Brain microvascular endothelial cell (primary cell): ENCODE measurements around the gene TBC1D10A.

Experiments used
- DNase-seq: peaks from one replicate; pipeline ENCODE4 v3.0.0-alpha.2; 2020
- H3K27ac ChIP-seq: fragments of 250-450 bp; sonication (Bioruptor Pico); 2 replicates; pipeline ENCODE4 v1.5.1; 2020; ENCODE audit warnings: mild to moderate bottlenecking, moderate library complexity
- H3K27me3 ChIP-seq: fragments of 250-450 bp; sonication (Bioruptor Pico); replicated peaks from 2 replicates; pipeline ENCODE4 v1.5.1; 2020; ENCODE audit warnings: mild to moderate bottlenecking
- H3K36me3 ChIP-seq: fragments of 250-450 bp; sonication (Bioruptor Pico); replicated peaks from 2 replicates; pipeline ENCODE4 v1.5.1; 2020; ENCODE audit warnings: mild to moderate bottlenecking
- H3K4me3 ChIP-seq: 2 replicates; pipeline ENCODE4 v1.5.1; 2011; ENCODE audit warnings: low read depth, mild to moderate bottlenecking, control low read depth, low read length, moderate library complexity
- CTCF ChIP-seq: IDR thresholded peaks from 2 replicates; pipeline ENCODE4 v1.5.1; 2011; ENCODE audit warnings: low read depth, mild to moderate bottlenecking, moderate library complexity, low read length, control low read depth, inconsistent platforms; ENCODE audit errors: missing control alignments
- in situ Hi-C: cut with HindIII; loops from 2 replicates; pipeline ENCODE4 v1.10.0; 2017; ENCODE audit warnings: low sequenced_read_pairs, low pct_ligation_motif_present

Gene TBC1D10A

GRCh38 chr22:30262112-30262511 lies 64.6 kb downstream of the TBC1D10A start:
- in situ Hi-C loops, result no loop called here
- DNase-seq, result no peak
- no peak for TF ChIP-seq CTCF
- H3K36me3 ChIP-seq, result no peaks in the 10 kb centered on the region
- H3K27me3 ChIP-seq, result no peaks in the 10 kb centered on the region
- no peak overlapping the region for H3K4me3 ChIP-seq
- H3K27ac ChIP-seq, result no peak overlapping the region

GRCh38 chr22:30261134-30261533 lies 65.6 kb downstream of the TBC1D10A start:
- Histone ChIP-seq H3K27me3 (no peaks in the 10 kb centered on the region), H3K27ac (no peak overlapping the region), H3K36me3 (no peaks in the 10 kb centered on the region), H3K4me3 (no peak overlapping the region)
- no peak for TF ChIP-seq CTCF
- no peak for DNase-seq
- in situ Hi-C loops, result no loop called here

GRCh38 chr22:30260682-30261081 lies 66.1 kb downstream of the TBC1D10A start:
- DNase-seq, result no peak

GRCh38 chr22:30260276-30260675 lies 66.5 kb downstream of the TBC1D10A start:
- Histone ChIP-seq H3K4me3 (no peak overlapping the region), H3K27me3 (no peaks in the 10 kb centered on the region), H3K27ac (no peak overlapping the region), H3K36me3 (no peaks in the 10 kb centered on the region)
- no peak for TF ChIP-seq CTCF
- in situ Hi-C loops, result no loop called here
- DNase-seq, result no peak

More at GRCh38 chr22:30260682-30261081, 66.1 kb downstream of the TBC1D10A start:
- Histone ChIP-seq H3K36me3 (no peaks in the 10 kb centered on the region), H3K27me3 (no peaks in the 10 kb centered on the region), H3K4me3 (no peak overlapping the region), H3K27ac (no peak overlapping the region)
- TF ChIP-seq CTCF, result no peak
- in situ Hi-C loops, result no loop called here

- H3K4me3 ChIP-seq, result no peak overlapping the region
- in situ Hi-C loops, result no loop called here
- H3K27me3 ChIP-seq, result no peaks in the 10 kb centered on the region
- DNase-seq, result no peak
- H3K36me3 ChIP-seq, result no peaks in the 10 kb centered on the region
- TF ChIP-seq CTCF, result peak; percentile 1
- peak overlapping the region; percentile 91 for H3K27ac ChIP-seq
These were observed 72.4 kb downstream of the TBC1D10A start for GRCh38 chr22:30254314-30254713.

GRCh38 chr22:30253205-30253852 lies 73.4 kb downstream of the TBC1D10A start:
- Histone ChIP-seq H3K36me3 (no peaks in the 10 kb centered on the region), H3K4me3 (no peak overlapping the region), H3K27ac (peak overlapping the region; percentile 91), H3K27me3 (no peaks in the 10 kb centered on the region)
- peak; percentile 87 for DNase-seq
- no peak for TF ChIP-seq CTCF
- in situ Hi-C loops, result no loop called here
